RPMI7951 (cell line): ENCODE measurements around the gene ABCB11. TPM values are rescaled to one million over a fixed set of nuclear protein-coding genes. Genes with fewer than 3 reads are reported as not detected.
"Not testable (repeated sequence)": the region's sequence is repeated elsewhere in the genome, so short reads cannot be mapped to it uniquely, and the experiment has no call there.

ENCODE experiments used
- DNase-seq: peaks from one replicate; pipeline ENCODE4 v3.0.0-alpha.2; 2012; ENCODE audit warnings: low read depth
- total RNA-seq: library from RNA; depleted of rRNA; stranded (reverse); fragments of >200 nt; shearing (Covaris generic); gene quantifications from 2 replicates; pipeline ENCODE4 v1.2.3, GENCODE V29; 2014

Gene ABCB11
- total RNA-seq, 1 experiment from 2014 or later: not detected

GRCh38 chr2:168971261-168971660 is 59.9 kb downstream of the ABCB11 start:
- no peak for DNase-seq

DNA sequence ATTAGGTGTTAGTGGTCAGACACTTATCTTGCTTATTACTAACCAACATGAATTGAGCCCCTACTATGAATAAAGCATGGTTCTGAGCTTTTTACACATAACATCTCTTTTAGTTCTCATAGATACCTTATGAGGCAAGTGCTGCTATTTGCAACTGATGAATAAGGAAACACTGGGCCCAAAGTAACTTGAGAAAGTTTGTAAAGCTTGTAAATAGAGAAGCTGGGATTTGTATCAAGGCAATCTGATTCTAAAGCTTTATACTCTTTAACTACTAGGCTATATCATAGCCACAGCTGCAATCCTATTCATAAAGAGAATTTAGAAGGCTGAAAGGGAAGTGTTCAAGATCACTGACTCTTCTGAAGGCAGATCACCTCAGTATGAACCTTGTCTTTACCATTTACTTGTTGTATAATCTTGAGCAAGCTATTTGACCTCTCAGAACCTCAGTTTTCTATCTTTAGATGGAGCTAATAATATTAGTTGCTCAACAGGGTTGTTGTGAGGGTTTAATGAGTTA is 60.4 kb downstream of the ABCB11 start:
- no peak for DNase-seq

DNA sequence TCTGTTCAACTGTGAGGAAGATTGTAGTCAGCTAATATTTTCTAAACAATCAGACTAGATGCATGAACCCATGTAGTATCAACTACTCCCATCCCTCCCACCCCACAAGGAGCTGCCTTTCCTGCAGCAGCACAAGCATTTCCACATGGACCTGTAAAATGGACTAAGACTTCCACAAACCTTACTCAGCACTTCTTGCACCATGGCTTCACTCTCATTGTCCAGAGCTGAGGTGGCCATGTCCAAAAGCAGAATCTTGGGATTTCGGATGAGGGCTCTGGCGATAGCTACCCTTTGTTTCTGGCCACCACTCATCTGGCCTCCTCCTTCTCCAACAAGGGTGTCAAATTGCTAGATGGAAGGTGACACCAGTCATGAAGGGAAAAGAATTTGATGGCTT is 61.3 kb downstream of the ABCB11 start:
- no peak for DNase-seq

GRCh38 chr2:168968342-168968741 is 62.8 kb downstream of the ABCB11 start:
- no peak for DNase-seq

DNA sequence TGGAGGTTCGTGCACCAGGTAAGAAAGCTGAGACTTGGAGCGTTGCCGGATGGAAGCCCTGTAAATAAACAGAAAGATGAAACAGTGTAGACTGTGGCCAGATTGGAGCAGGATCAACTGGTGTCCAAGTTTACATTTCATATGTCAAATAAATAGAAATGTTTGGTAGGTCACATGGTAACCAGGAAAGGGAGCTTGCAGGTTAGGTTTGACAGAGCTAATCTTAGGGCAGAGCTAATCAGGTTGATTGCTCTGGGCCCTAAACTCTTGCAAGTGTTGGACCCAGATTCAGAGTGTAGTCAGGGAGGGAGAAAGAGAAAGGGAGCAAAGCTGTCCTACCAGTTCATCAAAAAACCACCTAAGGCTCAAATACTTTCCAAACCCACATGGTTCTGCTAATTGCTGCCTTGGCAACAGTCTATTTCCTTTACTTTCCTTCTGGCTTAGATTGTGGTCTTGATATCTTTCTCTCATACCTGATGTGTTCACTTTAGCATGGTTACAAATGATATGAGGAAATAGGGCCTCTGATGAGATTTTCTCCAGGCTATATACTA is 66.8 kb downstream of the ABCB11 start:
- DNase-seq: peak; percentile 4

GRCh38 chr2:168962636-168963035 is 68.5 kb downstream of the ABCB11 start:
- DNase-seq: no peak

- DNase-seq: peak; percentile 66
These were observed 69.5 kb downstream of the ABCB11 start for GRCh38 chr2:168961450-168962229.

DNA sequence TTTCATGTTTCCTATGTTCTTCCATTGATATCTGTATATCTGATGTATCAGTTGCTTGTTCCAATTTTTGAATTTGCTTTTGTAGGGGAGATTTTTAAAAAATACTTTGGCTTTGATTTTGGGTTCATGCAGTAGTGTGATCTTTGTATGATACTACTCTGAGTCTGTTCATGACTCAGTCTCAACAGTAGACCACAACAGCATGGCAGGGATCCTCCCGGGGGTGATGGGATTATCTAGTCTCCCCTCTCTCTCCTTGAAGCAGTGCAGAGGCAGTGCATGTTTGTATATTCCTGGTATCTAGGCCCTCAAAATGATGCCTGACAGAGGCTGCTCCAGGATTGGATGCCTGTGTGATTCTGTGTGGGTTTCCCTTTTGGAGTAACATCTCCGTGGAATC is 74.7 kb downstream of the ABCB11 start:
- no peak for DNase-seq

- DNase-seq: no peak
These were observed 75.8 kb downstream of the ABCB11 start for GRCh38 chr2:168955321-168955720.

- DNase-seq: no peak
These were observed 76.9 kb downstream of the ABCB11 start for GRCh38 chr2:168954256-168954655.

- DNase-seq: no peak
These were observed 78.7 kb downstream of the ABCB11 start for GRCh38 chr2:168952424-168952823.

GRCh38 chr2:168951871-168952270 is 79.3 kb downstream of the ABCB11 start:
- no peak for DNase-seq

DNA sequence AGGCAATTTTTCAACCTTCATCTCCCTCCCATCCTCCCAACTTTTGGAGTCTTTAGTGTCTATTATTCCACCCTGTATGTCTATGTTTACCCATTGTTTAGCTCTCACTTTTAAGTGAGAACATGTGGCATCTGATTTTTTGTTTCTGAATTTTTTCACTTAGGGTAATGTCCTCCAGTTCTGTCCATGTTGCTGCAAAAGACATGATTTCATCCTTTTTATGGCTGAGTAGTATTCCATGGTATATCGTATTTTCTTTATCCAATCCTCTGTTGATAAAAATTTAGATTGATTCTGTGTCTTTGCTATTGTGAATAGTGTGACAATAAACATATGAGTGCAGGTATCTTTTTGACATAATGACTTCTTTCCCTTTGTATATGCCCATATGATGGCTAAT is 81.8 kb downstream of the ABCB11 start:
- DNase-seq: no peak

DNA sequence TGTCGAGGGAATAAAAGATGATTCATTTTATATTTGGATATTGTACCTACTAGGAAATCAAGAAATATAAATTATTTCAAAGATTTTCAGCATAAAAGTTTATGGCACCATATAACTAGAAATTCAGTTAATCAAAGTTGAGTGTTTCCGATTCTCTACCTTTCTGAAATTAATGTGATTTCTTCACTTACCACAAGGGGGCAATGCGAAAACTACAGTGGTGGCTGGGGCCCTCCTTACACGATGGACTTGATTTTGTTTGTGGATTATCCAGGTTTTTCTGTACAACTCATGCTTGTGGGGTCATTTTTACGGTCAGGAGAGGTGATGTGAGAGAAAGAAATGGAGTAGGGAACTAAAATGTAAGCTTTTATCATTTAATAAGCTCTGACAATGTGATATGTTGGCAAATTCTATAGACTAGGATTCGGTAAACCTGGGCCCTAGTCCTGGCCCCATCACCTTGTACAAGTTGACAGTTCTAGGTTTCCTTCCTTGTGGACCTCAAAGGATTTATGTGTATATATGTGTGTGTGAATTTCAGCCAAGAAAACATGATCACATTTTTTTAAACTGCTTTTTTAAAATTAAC is 82.4 kb downstream of the ABCB11 start:
- DNase-seq: peak; percentile 9

GRCh38 chr2:168945508-168945907 is 85.6 kb downstream of the ABCB11 start:
- no peak for DNase-seq

DNA sequence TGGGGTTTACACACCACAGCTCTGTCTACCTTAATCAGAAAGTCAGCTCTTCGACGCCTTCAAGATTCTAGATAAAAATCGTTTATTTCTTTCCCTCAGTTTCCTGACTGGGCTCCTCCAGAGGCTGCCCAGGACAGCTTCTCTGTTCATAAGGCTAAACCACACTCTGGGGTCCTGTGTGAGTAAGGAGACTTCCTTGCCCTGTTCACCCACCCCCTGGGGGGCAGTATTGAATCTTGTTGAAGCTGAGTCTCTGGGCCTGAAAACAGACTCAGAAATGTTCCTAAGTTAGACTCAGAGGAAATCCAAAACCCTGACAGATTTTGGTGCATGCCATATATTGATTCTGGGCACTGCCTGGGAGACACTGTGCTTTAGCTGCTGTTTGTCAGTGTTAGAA is 87.1 kb downstream of the ABCB11 start:
- DNase-seq: no peak

DNA sequence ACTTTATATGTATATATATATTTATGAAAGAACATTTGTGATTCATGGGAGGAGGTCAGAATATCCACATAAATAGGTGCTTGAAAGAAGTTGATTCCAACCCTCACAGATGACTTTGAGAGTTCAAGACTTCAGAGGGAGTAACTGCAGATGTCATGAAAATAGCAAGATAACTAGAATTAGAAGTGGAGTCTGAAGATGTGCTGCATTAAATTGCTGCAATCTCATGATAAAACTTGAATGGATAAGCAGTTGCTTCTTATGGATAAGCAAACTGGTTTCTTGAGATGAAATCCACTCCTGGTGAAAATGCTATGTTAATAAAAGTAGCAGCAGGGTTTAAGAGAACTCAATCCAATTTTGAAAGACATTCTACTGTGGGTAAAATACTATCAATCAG is 89.8 kb downstream of the ABCB11 start:
- no peak for DNase-seq

DNA sequence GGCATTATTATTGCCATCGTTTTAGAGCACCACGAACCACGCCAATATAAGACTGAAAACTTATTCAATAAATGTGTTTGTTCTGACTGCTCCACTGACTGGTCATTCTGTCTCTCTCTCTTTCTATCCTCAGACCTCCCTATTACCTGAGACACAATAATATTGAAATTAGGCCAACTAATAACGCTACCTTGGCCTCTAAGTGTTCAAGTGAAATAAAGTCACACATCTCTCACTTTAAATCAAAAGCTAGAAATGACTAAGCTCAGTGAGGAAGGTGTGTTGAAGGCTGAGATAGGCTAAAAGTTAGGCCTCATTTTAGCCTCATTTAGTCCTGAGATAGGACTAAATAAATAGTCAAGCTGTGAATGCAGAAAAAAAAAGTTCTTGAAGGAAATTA is 91.2 kb downstream of the ABCB11 start:
- DNase-seq: no peak

GRCh38 chr2:168939061-168939460 is 92.1 kb downstream of the ABCB11 start:
- DNase-seq: no peak

- DNase-seq: peak; percentile 62
These were observed 95.1 kb downstream of the ABCB11 start for GRCh38 chr2:168935810-168936581.

DNA sequence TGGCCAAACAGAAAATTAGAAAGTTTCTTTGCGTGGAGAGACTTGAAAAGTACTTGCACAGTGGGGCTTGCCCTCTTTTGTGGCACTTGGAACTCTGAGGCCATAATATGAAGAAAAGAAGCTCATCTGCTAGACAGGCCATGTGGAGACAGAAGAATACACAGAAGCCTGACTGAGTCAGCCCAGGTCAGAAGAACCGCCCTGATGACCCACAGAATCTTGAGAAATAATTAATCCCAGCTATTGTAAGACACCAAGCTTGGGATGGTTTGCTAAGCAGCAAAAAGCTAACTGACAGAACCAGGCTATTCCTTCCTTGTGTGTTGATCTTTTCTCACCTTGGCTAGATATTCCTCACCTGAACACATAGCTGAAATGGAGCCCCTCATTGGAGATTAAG is 96.3 kb downstream of the ABCB11 start:
- DNase-seq: no peak

DNA sequence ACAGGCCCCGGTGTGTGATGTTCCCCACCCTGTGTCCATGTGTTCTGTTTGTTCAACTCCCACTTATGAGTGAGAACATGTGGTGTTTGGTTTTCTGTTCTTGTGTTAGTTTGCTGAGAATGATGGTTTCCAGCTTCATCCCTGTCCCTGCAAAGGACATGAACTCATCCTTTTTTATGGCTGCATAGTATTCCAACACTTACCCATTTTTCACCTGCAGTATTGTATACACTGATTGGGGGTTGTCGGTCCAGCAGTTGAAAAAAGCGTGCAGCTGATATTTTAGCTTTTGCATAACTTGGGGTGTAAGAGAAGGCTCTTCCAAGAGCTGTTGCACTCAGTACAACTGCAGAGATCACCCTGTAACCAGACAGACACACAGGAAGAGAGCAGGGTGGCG is 99.0 kb downstream of the ABCB11 start:
- DNase-seq: not testable (repeated sequence)
